ENCODE data around the gene ERN2. TPM values are rescaled to one million over a fixed set of nuclear protein-coding genes. Genes with fewer than 3 reads are reported as not detected.

ERN2 gene
- not detected for total RNA-seq

GRCh38 chr16:23712976-23713375 lies at the start of gene ERN2:
TSS of gene ERN2 (minus strand) at chr16:23713222. CDS start at chr16:23713187, 35 bp downstream.
- Histone ChIP-seq H3K27me3 (no peaks in the 10 kb centered on the region), H3K4me3 (no peak within 1 kb of the TSS)

GRCh38 chr16:23757937-23758619 lies 45.1 kb upstream of the ERN2 start:
- intact Hi-C loops (cut with DNase I) = no loop called here
- Histone ChIP-seq H3K9me3 (no peaks in the 10 kb centered on the region), H3K4me1 (no peaks in the 10 kb centered on the region), H3K4me3 (no peak overlapping the region), H3K27me3 (no peaks in the 10 kb centered on the region), H3K27ac (no peak overlapping the region), H3K36me3 (no peaks in the 10 kb centered on the region)
- TF ChIP-seq CTCF (IDR thresholded peaks at IDR 0.05) = no peak
- no peak for DNase-seq (ENCODE audit: low spot score in 2 of 2)

More at GRCh38 chr16:23712976-23713375, at the start of gene ERN2:
- intact Hi-C loops (cut with DNase I) = no loop called here
- H3K9me3 ChIP-seq = peaks cover 0 to 6% of the 10 kb centered on the region in 2 donors
- no peak within 1 kb of the TSS for H3K27ac ChIP-seq
- TF ChIP-seq CTCF (IDR thresholded peaks at IDR 0.05) = no peak
- DNase-seq (ENCODE audit: low spot score in 2 of 2) = no peak
- no peaks in the 10 kb centered on the region for H3K36me3 ChIP-seq
- no peaks in the 10 kb centered on the region for H3K4me1 ChIP-seq

GRCh38 chr16:23757116-23757515 lies 44.1 kb upstream of the ERN2 start:
- no peak for DNase-seq (ENCODE audit: low spot score in 2 of 2)
- Histone ChIP-seq H3K36me3 (no peaks in the 10 kb centered on the region), H3K4me1 (no peaks in the 10 kb centered on the region), H3K4me3 (no peak overlapping the region), H3K27me3 (no peaks in the 10 kb centered on the region), H3K9me3 (no peaks in the 10 kb centered on the region), H3K27ac (no peak overlapping the region)
- TF ChIP-seq CTCF (IDR thresholded peaks at IDR 0.05) = no peak
- intact Hi-C loops (cut with DNase I) = no loop called here

GRCh38 chr16:23755484-23755809 lies 42.4 kb upstream of the ERN2 start:
- Histone ChIP-seq H3K4me3 (no peak overlapping the region), H3K27me3 (no peaks in the 10 kb centered on the region), H3K27ac (no peak overlapping the region), H3K9me3 (no peaks in the 10 kb centered on the region), H3K36me3 (no peaks in the 10 kb centered on the region), H3K4me1 (no peaks in the 10 kb centered on the region)
- no peak for TF ChIP-seq CTCF (IDR thresholded peaks at IDR 0.05)
- intact Hi-C loops (cut with DNase I) = no loop called here
- no peak for DNase-seq (ENCODE audit: low spot score in 2 of 2)

- no peak for DNase-seq (ENCODE audit: low spot score in 2 of 2)
- Histone ChIP-seq H3K4me3 (peak within 1 kb of the TSS in 1 of 2 donors; percentile 30), H3K27ac (no peak within 1 kb of the TSS), H3K27me3 (no peaks in the 10 kb centered on the region), H3K9me3 (no peaks in the 10 kb centered on the region), H3K36me3 (no peaks in the 10 kb centered on the region), H3K4me1 (no peaks in the 10 kb centered on the region)
- intact Hi-C loops (cut with DNase I) = no loop called here
- TF ChIP-seq CTCF (IDR thresholded peaks at IDR 0.05) = no peak
These were observed 41.8 kb upstream of the ERN2 start, which contains the start of gene CHP2 for GRCh38 chr16:23754594-23755483. TSS of gene CHP2 (plus strand) at chr16:23755026. CDS start at chr16:23755050, 24 bp downstream.
